Hematopoietic multipotent progenitor cell treated with erythropoietin and hydrocortisone succinate and interleukin-3 and kit ligand, for 15 days (in vitro differentiated cells): ENCODE data around the gene FAM20C.
A peak's percentile ranks its signal among the peaks of the same experiment; 100 is the strongest.

Source experiments
- DNase-seq: peaks from one replicate; pipeline ENCODE4 v3.0.0-alpha.2; 2015; ENCODE audit warnings: low spot score

FAM20C gene

GRCh38 chr7:191981-192649 lies at the start of gene FAM20C:
Gene FAM20C, plus strand, starts transcription at chr7:192571. Its CDS starts 629 bp downstream, at chr7:193200.
- DNase-seq, result no peak

DNA sequence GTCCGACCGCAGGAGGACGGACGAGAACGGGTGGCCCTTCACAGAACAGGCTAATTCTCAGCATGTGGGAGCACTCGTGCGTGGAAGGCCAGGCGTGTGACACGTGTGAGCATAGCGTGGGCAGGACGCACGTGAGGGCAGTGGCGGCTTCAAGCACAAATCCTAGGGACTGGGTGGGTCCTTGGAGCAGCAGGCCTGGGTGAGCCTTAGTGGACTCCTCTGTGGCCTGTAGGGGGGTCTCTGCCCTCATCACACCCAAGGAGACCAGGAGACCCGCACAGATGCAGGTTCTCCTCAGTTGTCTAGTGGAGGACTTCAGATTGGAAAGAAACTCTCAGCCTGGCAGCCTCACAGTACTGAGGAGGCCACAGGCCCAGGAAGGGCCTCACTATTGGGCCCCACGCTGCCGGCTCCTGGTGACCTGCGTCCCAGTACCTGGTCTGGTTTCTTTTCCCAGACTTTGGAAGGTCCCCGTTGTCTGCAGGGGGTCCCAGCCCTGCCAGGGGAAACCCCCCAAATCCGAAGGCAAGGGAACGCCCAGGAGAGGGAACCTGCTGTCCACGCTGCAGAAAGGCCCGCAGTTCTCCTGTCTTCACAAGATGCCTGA lies 49.1 kb upstream of the FAM20C start:
- no peak for DNase-seq

- no peak for DNase-seq
These were observed 48.4 kb upstream of the FAM20C start for GRCh38 chr7:143811-144453.

- no peak for DNase-seq
These were observed 47.9 kb upstream of the FAM20C start for GRCh38 chr7:144454-144826.

DNA sequence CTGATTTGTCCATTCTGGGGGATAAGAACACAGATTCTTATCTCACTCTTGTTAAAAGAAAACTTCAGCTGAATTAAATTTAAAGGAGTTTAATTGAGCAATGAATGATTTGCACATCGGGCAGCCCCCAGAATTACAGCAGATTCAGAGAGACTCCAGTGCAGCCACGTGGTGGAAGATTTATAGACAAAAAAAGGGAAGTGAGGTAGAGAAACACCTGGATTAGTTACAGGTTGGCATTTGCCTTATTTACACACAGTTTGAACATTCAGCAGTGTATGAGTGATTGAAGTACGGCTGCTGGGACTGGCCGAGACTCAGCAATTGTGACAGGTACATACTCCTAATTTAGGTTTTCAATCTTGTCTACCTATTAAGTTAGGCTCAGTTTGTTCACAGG lies 46.5 kb upstream of the FAM20C start:
- DNase-seq, result no peak

GRCh38 chr7:148543-148931 lies 43.8 kb upstream of the FAM20C start:
- peak; percentile 9 for DNase-seq

- peak; percentile 96 for DNase-seq
These were observed 43.2 kb upstream of the FAM20C start for GRCh38 chr7:148932-149790.

DNA sequence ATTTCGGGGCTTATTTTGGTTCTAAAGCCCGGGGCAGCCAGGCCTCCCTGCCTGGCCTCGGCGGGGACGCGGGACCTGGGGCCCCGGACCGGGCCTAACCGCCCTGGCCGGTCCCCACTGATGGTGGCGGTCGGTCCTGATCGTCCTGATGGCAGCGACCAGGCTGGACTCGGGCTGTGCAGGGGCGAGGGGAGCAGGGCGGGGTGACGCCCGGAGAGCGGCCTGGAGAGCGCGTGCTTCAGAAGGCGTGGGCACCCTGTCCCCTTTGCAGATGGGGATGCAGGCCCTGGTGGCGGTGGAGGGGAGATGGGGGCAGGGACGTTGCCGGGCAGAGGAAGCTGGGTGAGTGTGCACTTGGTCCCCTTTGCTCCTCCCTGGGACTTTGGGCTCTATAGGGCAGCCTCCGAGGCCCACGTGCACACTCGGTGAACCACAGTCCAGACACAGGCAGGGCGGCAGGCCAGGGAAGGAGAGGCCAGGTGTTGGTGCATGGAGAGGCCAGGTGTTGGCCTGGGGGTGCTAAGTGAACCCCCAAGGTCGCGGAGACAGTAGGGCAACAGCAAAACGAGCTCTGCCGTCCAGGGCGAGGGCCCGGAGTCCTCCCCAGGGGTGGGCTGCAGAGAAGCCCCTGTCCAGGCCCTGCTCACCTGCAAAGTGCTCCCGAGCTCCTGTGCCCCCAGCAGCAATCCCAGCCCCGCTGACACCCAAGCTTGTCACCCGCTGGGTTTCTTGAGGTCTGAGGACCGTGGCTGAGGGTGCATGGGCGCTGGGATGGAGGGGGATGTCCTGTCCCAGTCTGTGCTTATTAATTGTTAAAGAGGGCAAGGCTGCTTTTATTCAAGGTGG lies 42.4 kb upstream of the FAM20C start:
- DNase-seq, result no peak

GRCh38 chr7:150811-151221 lies 41.6 kb upstream of the FAM20C start:
- no peak for DNase-seq

- no peak for DNase-seq
These were observed 40.9 kb upstream of the FAM20C start for GRCh38 chr7:151346-152050.

DNA sequence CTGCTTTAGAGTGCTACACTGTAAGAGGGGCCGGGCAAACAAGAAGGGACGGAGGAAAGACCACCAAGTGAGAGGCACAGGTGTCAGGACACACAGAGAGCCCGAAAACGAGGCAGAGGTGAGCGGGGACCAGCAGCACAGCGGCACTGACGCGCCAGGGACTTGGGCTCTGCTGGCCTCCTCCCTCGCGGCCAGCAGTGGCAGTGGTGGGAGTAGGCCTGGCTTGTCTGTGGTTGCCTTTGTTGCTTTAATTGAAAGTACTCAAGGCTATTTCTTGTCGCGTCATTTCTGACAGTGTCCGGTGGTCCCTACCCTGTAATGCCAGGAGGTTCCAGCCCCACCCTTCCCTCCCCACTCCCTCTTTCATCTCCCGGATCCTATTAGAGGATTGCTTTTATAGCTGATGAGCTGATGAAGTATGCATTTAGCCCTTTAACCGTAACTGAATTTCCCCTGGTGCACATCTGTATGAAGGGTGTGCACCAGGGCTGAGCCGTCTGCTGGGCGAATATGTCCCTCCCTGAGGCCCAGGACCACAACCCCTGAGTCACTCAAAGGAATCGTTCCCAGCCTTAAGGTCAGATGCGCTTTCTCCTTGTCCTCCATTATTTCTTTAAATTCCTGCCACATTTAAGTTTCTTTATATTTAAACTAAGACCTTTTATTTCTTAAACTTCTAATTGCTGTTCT lies 39.5 kb upstream of the FAM20C start:
- no peak for DNase-seq

DNA sequence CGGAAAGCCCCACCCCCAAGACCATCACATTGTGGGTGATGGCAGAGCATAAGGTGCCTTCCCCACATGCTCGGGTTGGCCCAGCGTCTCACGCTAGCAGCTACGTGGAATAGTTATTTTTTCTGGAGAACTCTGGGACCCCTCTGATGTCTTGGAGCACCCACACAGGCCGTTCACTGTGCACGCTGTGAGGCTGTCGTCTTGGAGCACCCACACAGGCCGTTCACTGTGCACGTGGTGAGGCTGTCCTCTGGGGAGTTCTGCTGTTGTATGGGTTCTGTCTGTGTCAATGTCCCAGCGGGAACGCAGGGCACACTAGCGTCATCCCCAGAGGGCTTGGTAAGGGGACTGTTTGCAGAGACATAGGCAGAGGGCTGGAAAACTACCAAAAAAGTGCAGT lies 38.8 kb upstream of the FAM20C start:
- no peak for DNase-seq

DNA sequence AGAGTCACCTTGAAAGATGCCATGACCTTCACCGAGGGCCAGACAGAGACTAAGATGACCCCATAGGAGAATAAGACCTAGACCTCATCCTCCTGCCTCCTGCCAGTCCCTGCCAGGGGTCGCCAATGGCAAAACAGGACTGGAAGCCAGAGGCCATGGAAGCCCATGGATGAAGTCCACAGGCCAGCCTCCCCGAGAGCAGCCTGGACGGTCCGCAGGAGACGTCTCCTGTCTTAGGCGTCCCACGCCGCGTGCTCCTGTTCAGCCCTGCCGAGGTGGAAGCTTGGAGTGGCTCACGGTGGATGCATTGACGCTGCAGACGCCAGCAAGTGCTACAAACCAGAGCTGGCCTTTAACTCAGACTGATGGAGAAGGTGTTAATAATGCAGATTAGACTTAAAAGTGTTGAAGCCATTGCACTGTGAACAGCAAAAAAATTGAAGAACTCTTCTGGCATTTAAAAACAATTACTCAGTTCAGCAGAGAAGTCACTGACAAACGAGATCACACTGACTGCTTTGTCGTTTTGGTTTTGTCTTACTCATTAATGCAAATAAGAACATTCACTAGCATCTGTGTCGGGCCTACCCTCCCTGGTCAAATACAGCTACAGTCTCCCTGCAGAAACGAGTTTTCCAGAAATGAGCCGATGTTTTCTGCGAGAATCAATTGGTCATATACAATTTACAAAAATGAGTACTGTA lies 38.1 kb upstream of the FAM20C start:
- no peak for DNase-seq

GRCh38 chr7:155469-155900 lies 36.9 kb upstream of the FAM20C start:
- no peak for DNase-seq

DNA sequence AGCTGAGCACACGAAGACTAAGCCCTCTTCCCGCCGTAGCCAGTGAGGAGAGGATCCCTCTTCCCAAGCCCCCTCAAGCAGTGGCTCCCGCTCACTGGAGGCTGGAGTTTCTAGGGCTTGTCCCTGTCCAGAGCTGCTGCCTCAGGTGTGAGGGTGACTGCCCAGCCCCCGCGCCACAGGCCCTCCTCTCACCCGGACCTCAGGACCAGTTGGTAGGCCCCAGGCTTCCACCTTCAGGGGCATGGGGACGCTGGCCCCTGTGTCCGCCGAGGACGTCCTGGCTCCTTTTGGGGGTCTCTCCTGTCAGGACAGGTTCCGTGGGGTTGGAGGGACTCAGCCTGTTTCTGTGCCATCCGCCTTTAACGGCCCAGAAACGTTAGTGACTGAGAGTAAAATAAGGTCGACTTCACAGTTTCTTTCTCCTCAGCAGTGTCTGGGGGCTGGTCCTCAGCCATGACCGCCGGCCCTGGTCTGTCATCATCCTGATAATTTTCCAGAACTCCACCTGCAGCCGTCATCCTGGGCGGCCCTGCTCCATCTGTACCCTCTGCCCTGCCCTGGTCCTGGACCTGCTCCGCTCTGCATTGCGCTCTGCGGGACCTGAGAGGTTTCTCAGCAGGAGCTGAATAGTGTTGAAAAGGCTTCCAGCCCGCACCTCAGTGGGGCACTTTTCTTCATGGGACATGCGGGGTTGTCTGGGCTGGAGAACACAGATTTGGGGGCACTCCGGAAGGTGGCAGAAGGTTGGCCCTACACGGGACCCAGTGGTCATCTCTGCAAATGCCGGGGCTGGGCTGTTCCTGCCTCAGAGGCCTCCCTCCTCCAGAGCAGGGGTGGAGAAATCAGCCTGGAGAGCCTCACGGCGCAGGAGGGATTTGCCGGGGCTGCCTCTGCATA lies 36.0 kb upstream of the FAM20C start:
- no peak for DNase-seq

GRCh38 chr7:157008-157310 lies 35.4 kb upstream of the FAM20C start:
- DNase-seq, result no peak

GRCh38 chr7:157771-158625 lies 34.4 kb upstream of the FAM20C start:
- no peak for DNase-seq

DNA sequence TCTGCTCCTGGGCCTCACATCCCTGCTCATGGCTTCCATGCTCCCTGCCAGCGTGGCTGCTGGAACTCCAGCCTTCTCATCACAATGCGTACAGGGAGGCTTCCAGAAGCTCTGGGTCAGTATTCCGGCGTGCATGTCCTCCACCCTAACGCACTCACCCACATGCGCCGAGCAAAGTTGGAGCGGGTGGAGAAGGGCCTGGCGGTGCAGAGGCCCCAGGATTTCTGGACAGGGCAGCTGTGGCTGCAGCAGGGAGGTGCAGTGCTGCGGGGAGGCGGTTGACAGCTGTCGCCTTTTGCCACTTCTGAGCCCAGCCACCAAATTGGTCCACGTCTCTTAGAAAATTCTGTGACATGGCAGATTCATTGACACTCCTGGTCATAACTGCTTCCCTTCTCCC lies 33.6 kb upstream of the FAM20C start:
- DNase-seq, result no peak
